Keratinocyte (primary cell): ENCODE measurements around the gene TFCP2L1.

Experiments used
- EZH2 ChIP-seq: IDR thresholded peaks from one replicate; pipeline ENCODE4 v1.6.1; 2012; ENCODE audit warnings: inconsistent platforms, mild to moderate bottlenecking, low read length, moderate library complexity
- TF ChIP-seq, protein P1 (sequence below), 3 experiments: IDR thresholded peaks in 1 of 3; conservative IDR thresholded peaks in 1 of 3; optimal IDR thresholded peaks in 1 of 3; 2 replicates in 2 of 3; 3 replicates in 1 of 3; pipeline versions ENCODE3 to v1.5.1; 2011; ENCODE audit warnings: low read length in 3 of 3, mild to moderate bottlenecking in 3 of 3, moderate library complexity in 2 of 3, control low read depth in 1 of 3, inconsistent platforms in 1 of 3; ENCODE audit not compliant: insufficient read depth in 2 of 3; ENCODE audit errors: extremely low read depth in 1 of 3

DNA sequence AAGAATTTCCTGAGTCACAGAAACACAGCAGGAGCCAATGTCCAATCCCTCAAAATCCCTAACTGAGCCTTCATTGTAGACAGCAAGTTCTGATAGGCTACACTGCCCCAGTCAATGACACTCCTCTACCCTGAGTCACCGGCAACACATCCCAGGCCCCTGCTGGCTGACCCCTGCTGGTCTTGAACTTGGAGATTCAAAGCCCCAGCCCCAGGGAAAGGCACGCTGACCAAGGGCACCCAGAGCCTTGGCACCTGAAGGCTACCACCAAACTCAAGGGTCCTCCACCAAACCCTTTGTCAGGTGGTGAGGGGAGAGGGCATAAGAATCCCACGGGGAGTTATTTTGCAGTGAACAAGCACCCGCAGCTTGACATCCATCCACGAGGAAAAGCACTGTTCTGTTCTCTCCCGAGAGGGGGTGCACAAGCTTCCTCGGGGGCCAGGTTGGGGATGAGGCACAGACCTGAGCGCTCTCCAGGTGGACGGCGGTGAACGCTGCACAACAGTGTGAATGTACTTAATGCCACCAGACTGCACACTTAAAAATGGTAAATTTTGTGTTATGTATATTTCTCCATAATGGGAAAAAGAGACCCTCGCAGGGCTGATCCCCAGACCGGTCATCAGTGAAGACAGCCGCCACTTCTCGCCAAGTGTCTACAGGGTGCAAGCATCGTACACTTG is 46.9 kb downstream of the TFCP2L1 start:
- TF ChIP-seq, protein P1, sequence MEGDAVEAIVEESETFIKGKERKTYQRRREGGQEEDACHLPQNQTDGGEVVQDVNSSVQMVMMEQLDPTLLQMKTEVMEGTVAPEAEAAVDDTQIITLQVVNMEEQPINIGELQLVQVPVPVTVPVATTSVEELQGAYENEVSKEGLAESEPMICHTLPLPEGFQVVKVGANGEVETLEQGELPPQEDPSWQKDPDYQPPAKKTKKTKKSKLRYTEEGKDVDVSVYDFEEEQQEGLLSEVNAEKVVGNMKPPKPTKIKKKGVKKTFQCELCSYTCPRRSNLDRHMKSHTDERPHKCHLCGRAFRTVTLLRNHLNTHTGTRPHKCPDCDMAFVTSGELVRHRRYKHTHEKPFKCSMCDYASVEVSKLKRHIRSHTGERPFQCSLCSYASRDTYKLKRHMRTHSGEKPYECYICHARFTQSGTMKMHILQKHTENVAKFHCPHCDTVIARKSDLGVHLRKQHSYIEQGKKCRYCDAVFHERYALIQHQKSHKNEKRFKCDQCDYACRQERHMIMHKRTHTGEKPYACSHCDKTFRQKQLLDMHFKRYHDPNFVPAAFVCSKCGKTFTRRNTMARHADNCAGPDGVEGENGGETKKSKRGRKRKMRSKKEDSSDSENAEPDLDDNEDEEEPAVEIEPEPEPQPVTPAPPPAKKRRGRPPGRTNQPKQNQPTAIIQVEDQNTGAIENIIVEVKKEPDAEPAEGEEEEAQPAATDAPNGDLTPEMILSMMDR (optimal IDR thresholded peaks at IDR 0.05 in 1 of 3, IDR thresholded peaks at IDR 0.05 in 1 of 3, conservative IDR thresholded peaks at IDR 0.05 in 1 of 3; ENCODE audit: extremely low read depth in 1 of 3, insufficient read depth in 2 of 3, low read length in 3 of 3), result no peak
- no peak for TF ChIP-seq EZH2
